PC-9 (cell line): ENCODE measurements around the gene BBX.
"Not testable (repeated sequence)": the region's sequence is repeated elsewhere in the genome, so short reads cannot be mapped to it uniquely, and the experiment has no call there.

Experiments used
- EZH2 ChIP-seq: fragments of 200-600 bp; sonication (generic); IDR thresholded peaks from 2 replicates; pipeline ENCODE4 v1.8.0; 2017; ENCODE audit warnings: antibody characterized with exemption, low read depth
- TF ChIP-seq, protein P1 (sequence below): fragments of 200-600 bp; sonication (generic); conservative IDR thresholded peaks from 2 replicates; pipeline ENCODE4 v1.6.1; 2017; ENCODE audit warnings: mixed run types, antibody characterized with exemption, mild to moderate bottlenecking, moderate library complexity

DNA sequence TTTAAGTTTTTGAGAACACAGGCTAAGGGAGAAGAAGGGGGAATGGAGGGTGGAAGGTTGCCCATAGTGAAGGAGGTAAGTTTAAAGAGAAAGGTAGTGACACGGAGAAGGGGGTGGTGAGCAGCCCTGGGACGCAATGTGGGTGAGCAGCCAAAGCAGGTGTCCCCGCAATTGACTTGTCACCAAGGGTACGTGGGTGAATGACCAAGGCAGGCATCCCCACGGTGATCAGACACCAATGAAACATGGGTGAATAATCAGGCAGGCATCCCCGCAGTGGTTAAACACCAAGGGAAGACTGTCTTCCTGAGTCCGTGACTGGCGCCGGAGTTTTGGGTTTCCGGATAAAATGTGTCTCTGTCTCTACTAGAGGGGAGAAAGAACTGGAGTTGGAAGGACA, 48.3 kb downstream of the BBX start:
- TF ChIP-seq, protein P1, sequence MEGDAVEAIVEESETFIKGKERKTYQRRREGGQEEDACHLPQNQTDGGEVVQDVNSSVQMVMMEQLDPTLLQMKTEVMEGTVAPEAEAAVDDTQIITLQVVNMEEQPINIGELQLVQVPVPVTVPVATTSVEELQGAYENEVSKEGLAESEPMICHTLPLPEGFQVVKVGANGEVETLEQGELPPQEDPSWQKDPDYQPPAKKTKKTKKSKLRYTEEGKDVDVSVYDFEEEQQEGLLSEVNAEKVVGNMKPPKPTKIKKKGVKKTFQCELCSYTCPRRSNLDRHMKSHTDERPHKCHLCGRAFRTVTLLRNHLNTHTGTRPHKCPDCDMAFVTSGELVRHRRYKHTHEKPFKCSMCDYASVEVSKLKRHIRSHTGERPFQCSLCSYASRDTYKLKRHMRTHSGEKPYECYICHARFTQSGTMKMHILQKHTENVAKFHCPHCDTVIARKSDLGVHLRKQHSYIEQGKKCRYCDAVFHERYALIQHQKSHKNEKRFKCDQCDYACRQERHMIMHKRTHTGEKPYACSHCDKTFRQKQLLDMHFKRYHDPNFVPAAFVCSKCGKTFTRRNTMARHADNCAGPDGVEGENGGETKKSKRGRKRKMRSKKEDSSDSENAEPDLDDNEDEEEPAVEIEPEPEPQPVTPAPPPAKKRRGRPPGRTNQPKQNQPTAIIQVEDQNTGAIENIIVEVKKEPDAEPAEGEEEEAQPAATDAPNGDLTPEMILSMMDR: not testable (repeated sequence)
- not testable (repeated sequence) for TF ChIP-seq EZH2
